ENCODE results near the gene CIAO2B. TPM values are rescaled to one million over a fixed set of nuclear protein-coding genes. Genes with fewer than 3 reads are reported as not detected.
"Not testable (repeated sequence)": the region's sequence is repeated elsewhere in the genome, so short reads cannot be mapped to it uniquely, and the experiment has no call there.

The CIAO2B gene
- total RNA-seq, 1 donor from 2014 or later, result 63.1 TPM

DNA sequence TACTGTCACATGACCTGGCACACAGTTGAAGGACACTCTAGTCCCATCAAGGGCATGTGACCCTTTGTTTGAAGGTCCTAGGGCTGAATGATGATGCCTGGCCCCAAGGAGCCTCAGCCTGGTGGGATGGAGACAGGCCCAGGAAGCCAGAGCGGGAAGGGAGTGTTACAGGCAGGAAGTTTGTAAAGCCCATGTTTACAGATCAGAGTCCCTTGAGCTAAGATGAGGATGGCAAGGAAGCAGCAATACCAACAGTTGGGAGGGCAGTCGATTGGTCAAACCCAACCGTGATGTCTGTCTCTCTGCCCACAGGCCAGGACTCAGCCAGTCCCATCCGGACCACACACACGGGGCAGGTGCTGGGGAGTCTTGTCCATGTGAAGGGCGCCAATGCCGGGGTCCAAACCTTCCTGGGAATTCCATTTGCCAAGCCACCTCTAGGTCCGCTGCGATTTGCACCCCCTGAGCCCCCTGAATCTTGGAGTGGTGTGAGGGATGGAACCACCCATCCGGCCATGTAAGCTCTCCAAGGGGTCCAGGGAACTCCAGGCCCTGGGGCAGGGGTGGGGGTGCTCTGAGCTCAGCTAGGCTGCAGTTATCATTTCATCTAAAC, 3.6 kb upstream of the CIAO2B start:
- no peak for DNase-seq (ENCODE audit: low spot score)

DNA sequence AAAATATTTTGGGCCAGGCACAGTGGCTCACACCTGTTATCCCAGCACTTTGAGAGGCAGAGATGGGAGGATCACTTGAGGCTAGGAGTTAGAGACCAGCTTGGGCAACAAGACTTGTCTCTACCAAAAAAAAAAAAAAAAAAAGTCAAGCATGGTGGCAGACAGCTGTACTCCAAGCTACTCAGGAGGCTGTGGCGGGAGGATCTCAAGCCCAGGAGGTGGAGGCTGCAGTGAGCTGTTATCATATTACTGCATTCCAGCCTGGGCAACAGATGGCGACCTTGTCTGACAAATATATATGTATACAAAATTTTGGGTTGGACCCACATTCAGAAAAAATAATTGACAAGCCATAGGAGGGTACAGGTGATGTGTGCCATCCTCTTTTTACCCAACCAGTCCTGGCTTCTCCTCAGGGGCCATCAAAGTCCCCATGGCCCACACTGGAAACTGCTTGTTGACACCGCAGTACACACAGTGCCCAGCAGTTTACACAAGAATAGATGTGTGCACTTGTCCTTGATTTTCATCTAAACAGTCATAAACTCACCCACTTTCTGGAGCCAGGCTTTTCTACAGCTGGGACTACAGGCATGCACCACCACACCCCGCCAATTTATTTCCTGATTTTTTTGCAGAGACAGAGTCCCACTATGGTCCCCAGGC, 2.8 kb upstream of the CIAO2B start:
- no peak for DNase-seq (ENCODE audit: low spot score)

DNA sequence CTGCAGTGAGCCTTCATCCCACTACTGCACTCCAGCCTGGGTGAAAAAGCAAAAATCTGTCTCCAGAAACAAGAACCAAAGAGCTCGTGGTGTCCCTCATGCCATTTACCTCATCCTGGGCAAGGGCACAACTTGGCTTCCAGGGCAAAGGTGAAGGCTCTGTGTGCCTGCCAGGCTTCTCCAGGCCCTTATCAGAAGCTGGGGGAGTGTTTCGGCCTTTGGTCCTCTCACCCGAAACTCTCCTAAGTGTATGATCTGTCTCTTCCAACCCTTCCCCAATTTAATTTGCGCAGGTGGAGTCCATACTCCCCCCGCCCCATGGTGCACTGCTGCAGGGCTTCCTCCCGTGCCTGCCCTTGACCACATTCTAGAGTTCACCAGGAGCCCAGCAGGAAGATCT, 2.3 kb upstream of the CIAO2B start:
- DNase-seq (ENCODE audit: low spot score), result no peak

DNA sequence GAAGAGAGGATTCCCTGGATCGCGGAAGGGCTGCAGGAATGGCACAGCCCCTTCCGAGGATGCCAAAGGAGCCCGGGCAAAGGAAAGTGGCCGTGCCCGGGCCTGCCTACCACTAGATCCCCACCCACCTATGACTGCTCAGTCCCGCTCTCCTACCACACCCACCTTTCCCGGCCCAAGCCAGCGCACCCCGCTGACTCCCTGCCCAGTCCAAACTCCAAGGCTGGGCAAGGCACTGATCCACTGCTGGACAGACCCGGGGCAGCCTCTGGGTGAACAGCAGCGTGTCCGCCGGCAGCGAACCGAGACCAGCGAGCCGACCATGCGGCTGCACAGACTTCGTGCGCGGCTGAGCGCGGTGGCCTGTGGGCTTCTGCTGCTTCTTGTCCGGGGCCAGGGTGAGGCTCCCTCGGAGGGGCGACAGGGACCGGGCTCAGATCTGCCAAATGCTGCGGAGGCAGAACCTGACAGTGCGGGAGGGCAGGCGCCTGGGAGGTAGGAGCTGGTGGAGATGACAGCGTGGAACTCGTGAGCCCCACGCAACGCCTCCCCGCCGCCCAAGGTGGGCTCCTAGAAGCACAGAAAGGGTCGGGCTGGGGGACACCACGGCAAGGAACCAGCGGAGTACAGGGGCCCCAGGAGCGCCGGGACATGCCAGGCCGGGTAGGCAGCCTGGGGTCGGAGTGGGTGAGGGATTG, 1.3 kb upstream of the CIAO2B start, which contains the start of gene CES2:
Gene CES2 (plus strand): TSS at position 203 of the 698 bp plus-strand sequence. CDS start 120 bp downstream, at position 323.
- DNase-seq (ENCODE audit: low spot score), result no peak

DNA sequence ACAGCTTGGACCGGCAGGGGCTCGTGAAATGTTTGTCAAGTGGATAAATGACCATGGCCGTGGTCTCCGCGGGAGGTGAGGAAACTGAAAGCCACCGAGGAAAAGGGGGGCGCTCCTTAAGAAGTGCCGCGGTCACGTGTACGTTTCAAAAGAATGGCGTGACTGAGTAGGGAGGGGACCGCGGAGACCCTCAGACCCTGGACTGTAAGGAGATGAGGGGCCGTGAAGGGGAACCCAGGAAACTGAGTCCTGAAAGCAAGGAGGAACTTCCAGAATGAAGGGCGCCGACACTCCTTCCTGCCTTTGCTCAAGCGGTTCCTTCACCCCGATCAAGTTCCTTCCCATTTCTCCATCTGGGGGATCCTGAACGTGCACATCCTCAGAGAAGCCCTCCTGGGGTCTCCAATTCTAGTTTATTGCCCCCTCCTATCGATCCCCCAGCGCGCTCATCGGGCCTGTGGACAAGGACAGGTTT, 674 bp upstream of the CIAO2B start:
- not testable (repeated sequence) for DNase-seq (ENCODE audit: low spot score)

DNA sequence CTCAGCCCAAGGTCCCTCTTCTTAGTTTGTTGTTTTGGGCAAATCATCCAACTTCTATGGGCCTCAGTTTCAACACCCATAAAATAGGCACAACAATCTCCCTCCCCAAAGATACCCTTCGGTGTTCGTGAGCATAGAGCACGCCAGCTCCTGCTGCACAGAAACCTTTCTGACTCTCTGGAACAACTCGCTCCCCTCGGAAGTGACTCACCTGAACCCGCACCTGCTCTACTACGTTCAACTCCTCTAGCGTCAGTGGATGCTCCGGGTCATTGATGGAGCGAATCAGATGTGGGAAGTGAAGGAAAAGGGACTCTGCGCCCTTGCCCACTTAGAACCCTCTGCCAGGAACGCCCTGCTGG, 445 bp downstream of the CIAO2B start:
- DNase-seq (ENCODE audit: low spot score), result no peak

DNA sequence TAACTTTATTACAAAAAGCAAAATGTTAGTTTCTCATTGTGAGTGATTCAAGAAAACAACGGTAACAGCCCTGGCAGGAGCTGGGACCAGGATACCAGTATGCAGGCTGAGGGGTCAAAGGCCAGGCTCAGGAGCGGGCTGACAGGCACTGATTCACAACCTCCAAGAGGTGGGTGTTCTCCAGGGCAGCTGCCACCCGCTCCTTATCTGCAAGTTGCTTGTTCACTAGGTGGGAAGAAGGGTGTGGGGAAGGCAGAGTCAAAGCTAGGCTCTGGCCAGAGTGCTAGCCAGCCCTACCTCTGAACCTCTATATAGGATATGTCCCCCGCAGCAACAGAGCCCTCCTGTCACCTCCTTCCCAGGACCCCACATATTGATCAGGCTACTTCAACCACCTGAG, 2.1 kb downstream of the CIAO2B start:
- DNase-seq (ENCODE audit: low spot score), result no peak

DNA sequence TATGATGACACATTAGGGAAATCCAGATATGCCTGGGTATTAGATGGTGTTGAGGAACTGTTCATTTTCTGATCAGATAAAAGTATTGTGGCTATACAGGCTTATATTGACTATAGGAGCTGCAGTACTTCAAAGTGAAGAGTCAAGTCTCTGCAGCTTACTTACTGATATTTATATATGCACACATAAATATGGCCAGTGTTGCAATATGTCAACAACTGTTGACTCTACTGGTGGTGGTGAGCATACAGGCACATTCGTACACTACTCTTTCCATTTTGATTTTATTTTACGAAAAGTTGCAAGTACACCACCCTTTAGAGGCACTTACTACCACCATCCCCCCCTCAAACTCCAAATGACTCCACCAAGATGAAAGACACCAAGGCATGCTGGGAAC, 2.5 kb downstream of the CIAO2B start:
- DNase-seq (ENCODE audit: low spot score), result no peak

DNA sequence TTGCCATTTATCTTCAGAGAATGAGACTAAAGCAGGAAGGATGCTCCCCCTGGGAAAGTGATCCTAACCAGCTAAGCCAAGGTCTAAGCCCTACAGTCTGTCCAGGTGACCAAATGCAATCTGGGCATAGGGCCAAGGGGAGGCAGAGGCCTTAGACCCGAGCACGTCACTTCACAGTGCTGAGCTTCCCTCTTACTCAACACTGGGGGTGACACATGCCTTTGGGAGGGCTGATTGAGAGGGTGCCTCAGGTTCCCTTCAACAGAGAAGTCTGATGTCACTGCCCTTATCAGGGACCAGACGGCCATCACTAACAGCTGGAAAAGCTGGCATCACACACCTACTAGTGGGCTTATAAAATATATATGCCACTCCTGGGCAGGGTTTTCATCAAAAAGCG, 4.0 kb downstream of the CIAO2B start:
- DNase-seq (ENCODE audit: low spot score), result no peak

DNA sequence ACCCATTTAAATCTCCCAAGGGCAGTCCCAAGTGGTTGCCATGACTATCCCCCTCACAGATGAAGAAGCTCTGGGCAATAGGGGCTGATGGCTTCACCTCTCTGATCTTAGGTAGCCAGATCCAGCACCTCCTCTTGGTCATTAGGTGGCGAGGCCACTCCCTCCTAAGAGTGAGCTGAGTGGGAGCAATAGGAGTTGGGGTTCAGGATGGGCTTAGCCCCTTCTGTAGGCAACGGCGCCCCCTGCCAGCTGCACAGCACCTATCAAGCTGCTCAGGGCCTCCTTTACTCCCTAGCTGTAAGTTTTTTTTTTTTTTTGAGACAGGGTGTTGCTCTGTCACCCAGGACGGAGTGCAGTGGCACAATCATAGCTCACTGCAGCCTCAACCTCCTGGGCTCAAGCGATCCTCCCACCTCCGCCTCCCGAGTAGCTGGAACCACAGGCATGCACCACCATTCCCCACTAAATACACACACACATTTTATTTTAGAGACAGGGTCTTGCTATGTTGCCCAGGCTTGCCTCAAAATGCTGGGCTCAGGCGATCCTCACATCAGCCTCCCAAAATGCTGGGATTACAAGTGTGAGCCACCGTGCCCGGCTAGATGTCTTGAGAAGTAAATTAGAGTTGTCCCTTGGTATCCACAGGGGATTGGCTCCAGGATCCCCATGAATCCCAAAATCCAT, 5.4 kb downstream of the CIAO2B start:
- no peak for DNase-seq (ENCODE audit: low spot score)

DNA sequence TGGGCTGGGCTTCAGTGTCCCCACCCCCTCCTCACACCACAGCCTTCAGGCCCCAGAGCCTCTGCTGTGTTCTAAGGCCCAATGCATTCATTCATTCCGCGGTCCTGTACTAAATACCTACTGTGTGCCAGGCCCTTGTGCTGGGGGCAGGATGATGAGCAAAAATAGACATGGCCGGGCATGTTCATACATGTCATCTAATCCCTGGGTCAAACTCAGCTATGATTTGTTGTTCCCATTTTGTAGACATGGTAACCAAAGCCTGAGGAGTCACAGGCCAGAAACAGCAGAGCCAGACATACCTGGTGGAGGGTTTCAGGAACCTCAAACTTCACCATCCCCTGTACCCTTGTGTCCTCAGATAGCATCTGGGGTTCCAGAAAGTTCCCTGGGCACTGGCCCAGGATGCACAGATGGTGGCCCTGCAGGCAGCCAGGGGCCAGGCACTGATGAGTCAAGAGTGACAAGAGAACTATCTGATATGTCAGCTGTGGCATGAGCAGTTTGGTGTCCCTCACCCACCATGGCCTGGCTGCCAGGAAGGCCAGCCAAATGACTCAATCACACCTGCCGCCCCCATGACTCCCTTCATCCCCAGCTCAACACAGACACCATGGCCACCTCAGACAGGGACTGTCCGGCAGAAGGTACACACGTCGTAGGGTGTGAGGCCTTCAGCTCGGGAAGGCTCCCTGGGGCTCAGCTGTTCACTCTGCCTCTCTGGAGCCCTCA, 6.1 kb downstream of the CIAO2B start:
- no peak for DNase-seq (ENCODE audit: low spot score)

DNA sequence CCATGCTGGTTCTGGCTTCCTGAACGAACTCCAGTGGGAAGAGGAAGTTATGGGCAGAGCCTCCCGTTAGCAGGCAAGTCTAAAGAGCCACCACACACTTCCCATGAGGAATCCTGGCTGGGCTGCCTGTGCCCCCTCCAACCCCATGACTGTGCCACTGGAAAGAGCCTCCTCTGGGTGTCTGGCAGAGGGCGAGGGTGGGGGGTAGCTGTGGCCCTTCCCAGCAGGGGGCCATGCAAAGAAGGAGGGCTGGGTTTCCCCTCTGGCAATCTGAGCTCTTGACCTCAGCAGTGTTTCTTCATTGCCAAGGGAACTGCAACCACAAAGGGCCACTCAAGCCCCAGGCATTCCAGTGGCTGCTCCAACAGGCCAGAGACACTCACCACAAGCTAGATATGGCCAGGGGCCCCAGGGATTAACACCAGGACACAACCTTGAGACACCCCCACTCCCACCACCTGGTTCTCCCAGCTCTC, 7.2 kb downstream of the CIAO2B start:
- no peak for DNase-seq (ENCODE audit: low spot score)

DNA sequence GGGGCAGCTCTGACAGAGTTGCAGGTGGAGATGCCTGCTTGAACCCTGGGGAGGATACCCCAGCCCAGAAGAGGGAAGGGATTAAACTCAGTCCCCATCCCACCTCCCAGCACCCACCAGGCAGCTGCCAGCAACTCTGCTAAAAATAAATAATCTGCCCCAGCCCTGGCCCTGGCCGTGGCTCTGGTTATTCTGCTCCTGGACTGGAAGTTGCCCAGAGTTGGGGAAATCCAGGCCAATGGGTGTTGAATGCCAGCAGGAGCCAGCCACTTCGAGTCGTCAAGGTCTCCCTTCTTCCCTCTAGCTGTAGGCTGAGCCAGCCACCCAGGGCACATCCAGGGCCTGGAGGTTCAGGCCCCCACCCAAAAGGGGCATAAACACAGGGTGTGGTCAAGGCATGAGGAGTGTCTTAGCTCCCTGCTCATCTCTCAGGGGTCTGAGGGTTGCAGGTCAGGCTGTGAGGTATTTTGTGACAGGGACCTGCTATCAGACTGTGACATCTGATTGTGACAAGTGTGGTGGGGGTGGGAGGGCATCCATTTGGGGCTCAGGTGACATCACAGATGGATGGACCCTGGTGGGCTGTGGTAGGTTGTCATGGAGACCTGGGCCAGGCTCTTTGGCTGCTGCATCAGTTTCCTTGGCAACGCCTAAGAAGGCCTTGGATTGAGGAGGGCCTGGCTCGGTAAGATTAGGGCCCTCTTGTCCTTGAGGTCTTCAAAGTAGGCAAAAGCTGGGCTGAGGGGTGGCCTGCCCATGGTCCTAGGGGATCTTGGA, 7.8 kb downstream of the CIAO2B start:
- no peak for DNase-seq (ENCODE audit: low spot score)

DNA sequence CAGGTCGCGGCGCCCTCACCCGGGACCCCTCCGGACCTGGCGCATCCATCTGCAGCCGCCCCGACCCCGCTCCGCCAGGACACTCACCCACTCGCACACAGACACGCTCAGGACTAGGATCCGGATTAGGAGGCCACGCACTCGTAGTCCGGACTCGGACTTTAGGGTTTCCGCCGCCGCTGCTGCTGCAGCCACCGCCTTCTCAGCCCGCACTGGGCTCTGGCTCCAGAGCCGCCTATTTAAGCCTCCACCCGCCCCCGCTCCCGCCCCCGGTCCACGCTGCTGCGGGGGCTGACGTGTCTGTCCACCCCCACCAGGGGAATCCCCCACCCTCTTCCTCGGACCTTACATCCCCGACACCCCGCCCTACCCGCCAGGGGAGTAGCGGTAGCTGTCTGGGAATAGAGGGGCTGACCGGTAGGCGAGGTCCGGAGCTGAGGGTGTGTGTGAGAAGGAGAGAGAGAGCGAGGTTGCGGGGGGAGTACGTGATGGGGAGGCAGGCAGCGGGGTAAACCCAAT, 8.8 kb downstream of the CIAO2B start, which contains the start of gene RRAD:
Gene RRAD (minus strand): TSS at position 214 of the 519 bp plus-strand sequence. CDS start 356 bp downstream, outside the sequence.
- no peak for DNase-seq (ENCODE audit: low spot score)

DNA sequence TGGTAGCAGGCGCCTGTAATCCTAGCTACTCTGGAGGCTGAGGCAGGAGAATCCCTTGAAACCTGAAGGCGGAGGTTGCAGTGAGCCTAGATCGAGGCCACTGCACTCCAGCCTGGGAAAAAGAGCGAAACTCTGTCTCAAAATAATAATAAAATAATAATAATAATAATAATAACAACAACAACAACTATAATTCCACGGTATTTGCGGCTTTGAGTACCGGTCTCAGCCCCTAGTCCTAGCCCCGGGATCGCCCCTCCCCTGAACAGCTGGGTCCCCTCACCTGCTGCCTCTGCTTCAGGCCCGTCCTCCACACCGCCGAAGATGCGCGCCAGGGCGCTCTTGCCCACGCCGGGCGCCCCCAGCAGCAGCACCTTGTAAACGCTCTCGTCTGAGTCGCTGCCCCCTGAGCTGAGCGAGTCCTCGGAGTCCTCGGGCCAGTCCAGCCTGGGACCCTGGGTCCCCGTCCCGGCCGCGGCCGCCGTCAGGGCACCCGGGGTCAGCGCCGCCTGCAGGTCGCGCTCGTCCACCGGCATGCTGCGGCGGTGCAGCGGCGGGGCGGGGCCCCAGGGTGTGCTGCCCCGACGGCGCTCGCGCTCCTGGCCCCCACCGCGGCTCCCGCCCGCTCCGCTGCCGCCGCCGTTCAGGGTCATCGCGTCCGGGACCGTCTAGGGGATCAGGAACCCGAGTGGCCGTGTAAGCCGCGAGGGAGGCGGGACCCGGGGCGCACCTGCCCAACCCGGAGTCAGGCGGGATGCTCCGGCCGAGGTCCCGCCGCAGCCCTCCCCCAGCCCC, 9.5 kb downstream of the CIAO2B start:
- DNase-seq (ENCODE audit: low spot score), result no peak

DNA sequence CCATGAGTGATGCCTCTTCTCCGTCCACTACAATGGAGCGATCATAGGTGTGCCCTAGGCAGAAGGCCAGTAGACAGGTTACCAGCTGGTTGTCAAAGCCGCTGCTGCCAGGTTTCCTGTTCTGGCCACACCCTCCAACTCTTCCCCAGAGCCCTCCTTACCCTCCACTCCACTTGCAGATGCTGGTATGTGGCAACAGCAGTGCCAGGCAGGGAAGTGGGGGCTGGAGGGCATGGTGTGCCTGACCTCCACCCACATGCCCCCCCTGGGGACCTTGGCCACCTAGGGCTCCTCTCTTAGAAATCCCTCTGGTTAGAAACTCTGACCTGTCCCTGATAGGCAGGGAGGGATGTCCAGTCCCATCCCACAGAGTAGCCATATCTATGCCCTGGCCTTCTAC, 10.3 kb downstream of the CIAO2B start:
- no peak for DNase-seq (ENCODE audit: low spot score)

DNA sequence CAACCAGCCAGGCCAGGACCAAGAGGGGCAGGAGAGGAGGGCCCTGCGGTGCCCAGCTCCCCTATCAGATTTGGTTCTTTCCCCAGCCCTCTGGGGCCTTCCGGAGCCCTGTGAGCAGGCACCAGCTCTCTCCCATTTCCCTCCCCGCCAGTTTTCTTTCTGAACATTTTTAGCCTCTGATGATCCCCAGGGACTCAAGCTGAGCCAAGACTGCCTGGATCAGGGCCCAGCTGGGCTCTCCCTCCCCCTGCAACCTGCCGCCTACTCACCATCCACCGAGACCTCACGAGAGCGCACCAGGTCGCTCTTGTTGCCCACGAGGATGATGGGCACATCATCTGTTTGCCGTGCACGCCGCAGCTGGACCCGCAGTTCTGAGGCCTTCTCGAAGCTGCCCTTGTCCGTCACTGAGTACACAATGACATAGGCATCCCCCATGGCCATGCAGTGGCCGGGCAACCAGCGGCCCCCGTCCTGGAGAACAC, 10.9 kb downstream of the CIAO2B start:
- no peak for DNase-seq (ENCODE audit: low spot score)

DNA sequence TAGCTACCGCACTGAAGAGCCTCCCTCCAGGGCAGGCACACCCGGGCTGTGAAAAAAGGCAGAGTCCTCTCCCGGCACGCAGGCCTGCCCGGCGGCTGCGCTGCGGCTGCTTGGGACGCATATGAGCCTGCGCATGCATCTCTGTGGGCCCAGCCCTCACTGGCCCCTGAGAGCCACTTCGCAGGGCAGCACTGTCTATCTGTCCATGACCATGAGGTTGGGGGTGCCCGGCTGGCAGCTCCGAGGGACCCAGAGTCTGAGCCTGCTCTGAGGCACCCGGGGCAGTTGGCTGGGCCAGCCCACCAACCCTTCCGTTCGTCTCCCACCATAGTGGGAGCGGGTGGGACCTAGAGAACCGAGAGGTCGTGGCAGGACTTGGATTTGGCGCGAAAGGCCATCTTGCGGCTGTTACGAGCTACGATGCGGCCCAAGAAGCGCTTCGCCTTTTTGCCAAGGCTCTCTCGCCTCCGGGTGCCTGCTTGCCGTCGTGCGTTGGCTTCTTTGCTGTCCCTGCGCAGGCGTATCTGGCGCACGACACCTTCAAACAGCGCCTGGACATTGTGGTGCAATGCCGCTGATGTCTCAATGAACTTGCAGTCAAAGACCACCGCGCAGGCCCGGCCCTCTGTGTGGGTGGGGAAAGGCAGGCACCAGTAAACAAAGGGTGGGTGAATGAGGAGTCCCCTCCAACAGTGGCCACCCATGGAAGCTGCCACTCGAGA, 12.3 kb downstream of the CIAO2B start:
- no peak for DNase-seq (ENCODE audit: low spot score)
